Breast epithelium (tissue), 4 donors: ENCODE measurements around the gene TSR3. TPM values are rescaled to one million over a fixed set of nuclear protein-coding genes. Genes with fewer than 3 reads are reported as not detected.
A peak's percentile ranks its signal among the peaks of the same experiment; 100 is the strongest.

Experiments used
- DNase-seq, 2 donors: peaks; one replicate each; pipeline ENCODE4 v3.0.0-alpha.2; 2019; ENCODE audit warnings: low spot score in 2 of 2
- H3K27ac ChIP-seq, 2 donors: fragments of 200-600 bp; sonication (generic) in 1 of 2; one replicate each; pipeline ENCODE4 v1.5.1; 2016 to 2019; ENCODE audit warnings: mild to moderate bottlenecking in 1 of 2
- H3K27me3 ChIP-seq, 2 donors: fragments of 200-600 bp; sonication (generic) in 1 of 2; one replicate each; pipeline versions ENCODE4 v1.5.1 to v1.6.0; 2017 to 2019; ENCODE audit warnings: control low read depth in 1 of 2, mild to moderate bottlenecking in 1 of 2
- H3K36me3 ChIP-seq: fragments of 200-600 bp; one replicate; pipeline ENCODE4 v1.5.1; 2019
- H3K4me1 ChIP-seq, 2 donors: fragments of 200-600 bp; sonication (generic); one replicate each; pipeline ENCODE4 v1.5.1; 2016 to 2019; ENCODE audit warnings: control low read depth in 1 of 2
- H3K4me3 ChIP-seq, 3 donors: fragments of 200-600 bp; sonication (generic); 1 replicate in 2 of 3; 2 replicates in 1 of 3; pipeline ENCODE4 v1.5.1; 2016 to 2019; ENCODE audit warnings: mild to moderate bottlenecking in 3 of 3, moderate library complexity in 2 of 3
- H3K9me3 ChIP-seq, 2 donors: fragments of 200-600 bp; sonication (generic) in 1 of 2; one replicate each; pipeline ENCODE4 v1.5.1; 2016 to 2019; ENCODE audit warnings: control low read depth in 1 of 2
- POLR2A ChIP-seq: fragments of 450-650 bp; IDR thresholded peaks from one replicate; pipeline ENCODE4 v1.6.1; 2016; ENCODE audit warnings: antibody characterized with exemption, mild to moderate bottlenecking, moderate library complexity
- POLR2AphosphoS5 ChIP-seq, 3 donors: sonication (generic); formaldehyde crosslinking; IDR thresholded peaks; one replicate each; pipeline ENCODE4 v1.6.1; 2017; ENCODE audit warnings: antibody characterized with exemption in 3 of 3
- intact Hi-C: fragments of 100-400 bp; cut with DNase I; formaldehyde crosslinking; loops from one replicate; pipeline ENCODE4 v1.15.1; 2023; ENCODE audit warnings: low total_unique reads
- total RNA-seq, 3 donors: library from RNA; depleted of rRNA; stranded (reverse); fragments of >200 nt; gene quantifications; one replicate each; pipeline ENCODE4 v1.1.0, GENCODE V29; 2016
- TF ChIP-seq, protein P1 (sequence below), 3 donors: fragments of 450-650 bp; IDR thresholded peaks; one replicate each; pipeline ENCODE4 v1.5.1; 2016 to 2017; ENCODE audit warnings: antibody characterized with exemption in 3 of 3, mild to moderate bottlenecking in 3 of 3, moderate library complexity in 3 of 3

Gene TSR3
- total RNA-seq, 3 donors from 2014 or later, result 54.4 to 72.3 (median 59.6) TPM

DNA sequence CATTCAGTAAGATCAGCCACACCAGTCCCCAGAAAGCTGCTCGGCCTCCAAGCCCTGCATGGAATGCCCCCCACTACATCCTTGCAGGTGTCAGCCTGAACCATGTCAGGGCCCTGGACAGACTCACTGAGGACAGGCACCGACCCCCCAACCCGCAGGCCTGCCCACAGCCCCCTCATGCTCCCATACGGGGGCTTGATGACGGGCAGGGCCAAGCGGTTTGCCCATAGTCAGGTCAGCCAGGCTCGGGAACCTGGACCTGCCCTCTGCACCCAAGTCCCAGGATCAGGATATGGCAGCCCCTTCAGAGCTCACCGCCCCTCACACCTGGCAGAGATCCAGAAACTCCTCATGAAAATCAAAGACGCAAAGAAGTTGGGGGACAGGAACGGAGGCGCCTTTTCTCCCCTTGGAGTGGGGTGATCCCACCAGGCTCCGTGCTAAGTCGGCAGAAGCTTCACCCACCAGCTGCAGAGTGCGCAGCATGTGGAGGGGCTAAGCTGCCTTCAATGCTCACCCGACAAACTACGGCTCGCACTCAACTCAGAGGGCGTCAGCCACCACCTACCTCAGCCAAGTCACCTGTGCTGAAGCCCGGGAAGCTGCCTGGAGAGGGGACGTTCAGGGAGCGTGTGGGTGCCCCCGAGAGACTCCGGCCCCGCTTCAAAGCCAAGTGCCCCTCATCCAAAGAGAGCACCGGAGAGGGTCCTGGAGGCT, 26.6 kb upstream of the TSR3 start:
- H3K27ac ChIP-seq, result peak overlapping the region in 1 of 2 donors; percentile 77
- DNase-seq, result no peak
- intact Hi-C loops, result no loop called here
- TF ChIP-seq POLR2AphosphoS5 (IDR thresholded peaks at IDR 0.05), result no peak
- TF ChIP-seq, protein P1, sequence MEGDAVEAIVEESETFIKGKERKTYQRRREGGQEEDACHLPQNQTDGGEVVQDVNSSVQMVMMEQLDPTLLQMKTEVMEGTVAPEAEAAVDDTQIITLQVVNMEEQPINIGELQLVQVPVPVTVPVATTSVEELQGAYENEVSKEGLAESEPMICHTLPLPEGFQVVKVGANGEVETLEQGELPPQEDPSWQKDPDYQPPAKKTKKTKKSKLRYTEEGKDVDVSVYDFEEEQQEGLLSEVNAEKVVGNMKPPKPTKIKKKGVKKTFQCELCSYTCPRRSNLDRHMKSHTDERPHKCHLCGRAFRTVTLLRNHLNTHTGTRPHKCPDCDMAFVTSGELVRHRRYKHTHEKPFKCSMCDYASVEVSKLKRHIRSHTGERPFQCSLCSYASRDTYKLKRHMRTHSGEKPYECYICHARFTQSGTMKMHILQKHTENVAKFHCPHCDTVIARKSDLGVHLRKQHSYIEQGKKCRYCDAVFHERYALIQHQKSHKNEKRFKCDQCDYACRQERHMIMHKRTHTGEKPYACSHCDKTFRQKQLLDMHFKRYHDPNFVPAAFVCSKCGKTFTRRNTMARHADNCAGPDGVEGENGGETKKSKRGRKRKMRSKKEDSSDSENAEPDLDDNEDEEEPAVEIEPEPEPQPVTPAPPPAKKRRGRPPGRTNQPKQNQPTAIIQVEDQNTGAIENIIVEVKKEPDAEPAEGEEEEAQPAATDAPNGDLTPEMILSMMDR (IDR thresholded peaks at IDR 0.05), result no peak
- no peak for TF ChIP-seq POLR2A
- H3K36me3 ChIP-seq, result peaks cover 7% of the 10 kb centered on the region
- H3K4me3 ChIP-seq, result peak overlapping the region in 1 of 3 donors; percentile 75
- H3K4me1 ChIP-seq, result peaks cover 0 to 6% of the 10 kb centered on the region in 2 donors
- H3K27me3 ChIP-seq, result no peaks in the 10 kb centered on the region
- no peaks in the 10 kb centered on the region for H3K9me3 ChIP-seq

DNA sequence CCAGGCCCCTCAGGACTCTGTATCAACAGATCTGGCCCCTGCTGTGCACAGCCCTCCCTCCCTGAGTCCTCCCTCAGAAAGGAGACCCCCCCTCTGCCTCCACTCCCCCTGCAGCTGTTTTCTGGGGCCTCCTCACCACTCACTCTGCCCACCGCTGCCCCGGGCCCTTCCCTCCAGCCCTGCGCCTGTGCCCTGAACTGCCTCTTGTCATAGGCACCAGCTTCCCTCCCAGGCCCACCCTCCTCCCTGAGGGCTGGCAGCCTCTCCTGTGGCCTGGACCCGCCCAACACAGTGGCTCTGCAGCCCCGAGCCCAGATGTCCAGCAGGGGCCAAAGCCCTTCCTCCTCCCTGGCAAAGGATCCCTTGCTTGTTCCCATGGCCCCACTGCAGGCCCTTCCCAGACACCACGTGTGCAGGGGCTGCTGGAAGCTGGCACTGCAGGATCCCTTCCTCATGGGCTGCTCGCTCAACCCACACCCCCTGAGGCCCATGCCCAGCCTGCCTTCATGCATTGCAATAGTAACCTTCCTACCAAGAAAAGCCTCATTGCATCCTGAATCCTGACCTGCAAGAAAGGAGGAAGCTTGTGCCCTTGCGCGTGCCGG, 25.8 kb upstream of the TSR3 start:
- H3K36me3 ChIP-seq, result peaks cover 7% of the 10 kb centered on the region
- no peaks in the 10 kb centered on the region for H3K27me3 ChIP-seq
- H3K27ac ChIP-seq, result no peak overlapping the region
- DNase-seq, result no peak
- TF ChIP-seq POLR2A (no peak), POLR2AphosphoS5 (IDR thresholded peaks at IDR 0.05) (no peak)
- TF ChIP-seq, protein P1 (IDR thresholded peaks at IDR 0.05), result no peak
- intact Hi-C loops, result no loop called here
- H3K4me3 ChIP-seq, result no peak overlapping the region
- H3K9me3 ChIP-seq, result no peaks in the 10 kb centered on the region
- peaks cover 0 to 6% of the 10 kb centered on the region in 2 donors for H3K4me1 ChIP-seq

DNA sequence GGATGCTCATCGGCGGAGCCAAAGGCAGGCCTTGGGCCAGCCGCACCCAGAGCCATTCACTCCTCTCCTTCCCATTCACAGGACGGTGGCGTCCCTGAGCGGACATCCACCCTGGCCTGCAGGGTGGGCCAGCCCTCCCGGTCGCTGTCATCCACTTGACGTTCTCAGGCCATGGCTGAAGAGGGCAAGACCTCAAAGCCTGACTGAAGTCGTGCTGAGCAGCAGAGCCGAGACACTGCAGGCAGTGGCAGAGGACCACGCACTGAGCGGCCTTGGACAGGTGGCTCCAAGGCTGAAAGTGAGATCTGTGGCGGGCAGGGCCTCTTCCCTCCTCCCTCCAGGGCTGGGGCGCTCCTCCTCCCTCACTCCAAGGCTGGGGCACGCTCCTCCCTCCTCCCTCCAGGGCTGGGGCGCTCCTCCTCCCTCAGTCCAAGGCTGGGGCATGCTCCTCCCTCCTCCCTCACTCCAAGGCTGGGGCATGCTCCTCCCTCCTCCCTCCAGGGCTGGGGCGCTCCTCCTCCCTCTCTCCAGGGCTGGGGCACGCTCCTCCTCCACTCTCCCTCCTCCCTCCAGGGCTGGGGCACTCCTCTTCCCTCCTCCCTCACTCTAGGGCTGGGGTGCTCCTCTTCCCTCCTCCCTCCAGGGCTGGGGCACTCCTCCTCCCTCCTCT, 24.2 kb upstream of the TSR3 start:
- Histone ChIP-seq H3K9me3 (no peaks in the 10 kb centered on the region), H3K4me3 (no peak overlapping the region), H3K27me3 (no peaks in the 10 kb centered on the region), H3K27ac (no peak overlapping the region), H3K4me1 (peaks cover 0 to 6% of the 10 kb centered on the region in 2 donors), H3K36me3 (no peaks in the 10 kb centered on the region)
- TF ChIP-seq, protein P1 (IDR thresholded peaks at IDR 0.05), result no peak
- no peak for TF ChIP-seq POLR2AphosphoS5 (IDR thresholded peaks at IDR 0.05)
- no peak for TF ChIP-seq POLR2A
- no peak for DNase-seq
- intact Hi-C loops, result no loop called here

DNA sequence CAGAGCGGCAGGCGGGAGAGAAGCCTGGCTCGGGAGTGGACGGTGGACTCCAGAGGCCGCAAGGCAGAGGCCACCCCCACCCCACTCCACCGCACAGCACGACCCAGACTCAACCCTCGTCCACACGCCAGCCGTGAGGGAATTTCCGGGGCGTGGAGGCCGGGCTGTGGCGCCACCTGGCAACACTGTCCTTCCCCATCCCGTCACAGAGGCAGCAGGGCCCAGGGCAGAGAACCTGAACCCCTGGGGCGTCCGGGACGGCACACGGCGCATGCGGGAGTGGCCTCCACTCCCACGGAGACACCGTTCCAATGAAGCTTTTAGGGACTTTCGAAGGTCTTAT, 23.6 kb upstream of the TSR3 start:
- Histone ChIP-seq H3K4me3 (no peak overlapping the region), H3K4me1 (peaks cover 0 to 6% of the 10 kb centered on the region in 2 donors), H3K9me3 (no peaks in the 10 kb centered on the region), H3K36me3 (no peaks in the 10 kb centered on the region), H3K27ac (no peak overlapping the region), H3K27me3 (no peaks in the 10 kb centered on the region)
- intact Hi-C loops, result no loop called here
- DNase-seq, result no peak
- TF ChIP-seq POLR2AphosphoS5 (IDR thresholded peaks at IDR 0.05) (no peak), POLR2A (no peak)
- TF ChIP-seq, protein P1 (IDR thresholded peaks at IDR 0.05), result no peak
